ENCODE data around the gene APOBEC4. TPM values are rescaled to one million over a fixed set of nuclear protein-coding genes. Genes with fewer than 3 reads are reported as not detected.

Gene APOBEC4
- total and polyA plus RNA-seq, 2 of the 13 experiments (the other 11 are each of a cell fraction or from before 2014, with no cell fraction given) = not detected

- no peak overlapping the region for H3K9ac ChIP-seq (ENCODE audit: insufficient read depth, low read depth, low read length)
- WGBS (ENCODE audit: low lambda C conversion rate) = 12% methylated on average over 3 of the region's 3 CpGs
- intact Hi-C loops (cut with micrococcal nuclease; ENCODE audit: unreplicated experiment) = no loop called here
- FAIRE-seq (no peak), ATAC-seq (no peak), DNase-seq (ENCODE audit: low spot score) (no peak)
- H3K4me3 ChIP-seq (replicated peaks in 1 of 3; ENCODE audit: insufficient read depth in 1 of 3, low read depth in 2 of 3, low read length in 3 of 3) = no peak overlapping the region
- H4K20me1 ChIP-seq (ENCODE audit: insufficient read depth, low read length) = no peaks in the 10 kb centered on the region
- no peak overlapping the region for H3K4me2 ChIP-seq (ENCODE audit: low read depth, low read length)
- BruUV-seq (replicated peaks) = no TSS peak
- H2AFZ ChIP-seq (ENCODE audit: low read length) = no peak overlapping the region
- TF ChIP-seq SNAPC2 (CRISPR knock-in tag; IDR thresholded peaks at IDR 0.05) = no peak
- no peak for TF ChIP-seq SYNCRIP (IDR thresholded peaks at IDR 0.05; ENCODE audit: insufficient read depth, low read depth, low read length)
- TF ChIP-seq FOXJ3 (CRISPR knock-in tag; IDR thresholded peaks at IDR 0.05; ENCODE audit: borderline replicate concordance) = no peak
- no peak for TF ChIP-seq PCBP1 (IDR thresholded peaks at IDR 0.05; ENCODE audit: borderline replicate concordance, low read depth, low read length)
- TF ChIP-seq, protein P1, sequence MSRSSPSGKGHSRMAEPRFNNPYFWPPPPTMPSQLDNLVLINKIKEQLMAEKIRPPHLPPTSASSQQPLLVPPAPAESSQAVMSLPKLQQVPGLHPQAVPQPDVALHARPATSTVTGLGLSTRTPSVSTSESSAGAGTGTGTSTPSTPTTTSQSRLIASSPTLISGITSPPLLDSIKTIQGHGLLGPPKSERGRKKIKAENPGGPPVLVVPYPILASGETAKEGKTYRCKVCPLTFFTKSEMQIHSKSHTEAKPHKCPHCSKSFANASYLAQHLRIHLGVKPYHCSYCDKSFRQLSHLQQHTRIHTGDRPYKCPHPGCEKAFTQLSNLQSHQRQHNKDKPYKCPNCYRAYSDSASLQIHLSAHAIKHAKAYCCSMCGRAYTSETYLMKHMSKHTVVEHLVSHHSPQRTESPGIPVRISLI (CRISPR knock-in tag; IDR thresholded peaks at IDR 0.05; ENCODE audit: borderline replicate concordance) = no peak
- no peak for TF ChIP-seq HNRNPK (IDR thresholded peaks at IDR 0.05; ENCODE audit: low read depth, low read length, poor library complexity, severe bottlenecking)
- H3K27me3 ChIP-seq (ENCODE audit: control insufficient read depth in 1 of 2, insufficient read depth in 2 of 2, low read length in 2 of 2) = no peaks in the 10 kb centered on the region
- H3K79me2 ChIP-seq (ENCODE audit: insufficient read depth, low read length) = no peaks in the 10 kb centered on the region
- H3K4me1 ChIP-seq (ENCODE audit: insufficient read depth, low read length) = 0 out of 2 replicates have a peak, but pooled peaks cover 7% of the 10 kb centered on the region
- in situ Hi-C loops (cut with HindIII; ENCODE audit: extremely low pct_ligation_motif_present, low pct_unique_long_range_greater_than_20kb) = no loop called here
- no peaks in the 10 kb centered on the region for H3K9me3 ChIP-seq (ENCODE audit: low read length)
- ChIA-PET CTCF (ENCODE audit: low intra/inter-chr PET ratio, low total read pairs) (no interaction called here), POLR2A (no interaction called here)
- H3K27ac ChIP-seq (ENCODE audit: extremely low read length, insufficient read depth, low read length) = no peak overlapping the region
- no peaks in the 10 kb centered on the region for H3K36me3 ChIP-seq (replicated peaks in 1 of 2; ENCODE audit: control insufficient read depth in 1 of 2, insufficient read depth in 2 of 2, low read length in 2 of 2)
Measured at GRCh38 chr1:183612407-183612806, 40.7 kb downstream of the APOBEC4 start.

DNA sequence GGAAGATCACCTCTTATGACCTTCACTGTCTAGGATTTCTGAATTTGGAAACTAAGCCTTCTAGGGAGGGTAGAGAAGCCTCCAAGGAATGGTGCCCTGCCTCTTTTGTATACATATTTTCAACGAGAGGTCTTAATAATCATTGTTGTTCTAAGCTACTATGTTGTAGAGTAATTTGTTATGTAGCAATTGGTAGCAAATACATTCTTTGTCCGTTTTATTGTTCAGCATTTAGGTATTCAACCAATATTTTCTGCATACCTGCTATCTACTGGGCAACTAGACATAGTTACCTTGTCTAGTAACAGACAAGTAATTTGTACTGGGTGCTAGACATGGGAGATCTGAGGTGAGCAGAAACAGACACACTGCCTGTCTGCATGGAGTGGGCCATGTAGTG, 42.1 kb downstream of the APOBEC4 start:
- Histone ChIP-seq H3K4me3 (replicated peaks in 1 of 3; ENCODE audit: insufficient read depth in 1 of 3, low read depth in 2 of 3, low read length in 3 of 3) (no peak overlapping the region), H3K27ac (ENCODE audit: extremely low read length, insufficient read depth, low read length) (no peak overlapping the region), H3K9ac (ENCODE audit: insufficient read depth, low read depth, low read length) (no peak overlapping the region), H3K4me1 (ENCODE audit: insufficient read depth, low read length) (0 out of 2 replicates have a peak, but pooled peaks cover 7% of the 10 kb centered on the region), H2AFZ (ENCODE audit: low read length) (no peak overlapping the region), H3K36me3 (replicated peaks in 1 of 2; ENCODE audit: control insufficient read depth in 1 of 2, insufficient read depth in 2 of 2, low read length in 2 of 2) (no peaks in the 10 kb centered on the region), H3K4me2 (ENCODE audit: low read depth, low read length) (no peak overlapping the region), H3K9me3 (ENCODE audit: low read length) (no peaks in the 10 kb centered on the region), H4K20me1 (ENCODE audit: insufficient read depth, low read length) (no peaks in the 10 kb centered on the region), H3K79me2 (ENCODE audit: insufficient read depth, low read length) (no peaks in the 10 kb centered on the region), H3K27me3 (ENCODE audit: control insufficient read depth in 1 of 2, insufficient read depth in 2 of 2, low read length in 2 of 2) (no peaks in the 10 kb centered on the region)
- intact Hi-C loops (cut with micrococcal nuclease; ENCODE audit: unreplicated experiment) (no loop called here), in situ Hi-C loops (cut with HindIII; ENCODE audit: extremely low pct_ligation_motif_present, low pct_unique_long_range_greater_than_20kb) (no loop called here)
- no TSS peak for BruUV-seq (replicated peaks)
- no peak for DNase-seq (ENCODE audit: low spot score)
- CTCF ChIA-PET (ENCODE audit: low intra/inter-chr PET ratio, low total read pairs) = no interaction called here
- no peak for FAIRE-seq
- TF ChIP-seq MATR3 (CRISPR knock-in tag; IDR thresholded peaks at IDR 0.05) (no peak), ZNF784 (CRISPR knock-in tag; IDR thresholded peaks at IDR 0.05; ENCODE audit: borderline replicate concordance) (no peak), FOXC1 (CRISPR knock-in tag; IDR thresholded peaks at IDR 0.05; ENCODE audit: borderline replicate concordance) (no peak), SCMH1 (CRISPR knock-in tag; IDR thresholded peaks at IDR 0.05; ENCODE audit: borderline replicate concordance) (no peak), GLI4 (CRISPR knock-in tag; IDR thresholded peaks at IDR 0.05; ENCODE audit: borderline replicate concordance) (no peak), SOX6 (IDR thresholded peaks at IDR 0.05) (no peak), SOX6 (CRISPR knock-in tag; IDR thresholded peaks at IDR 0.05) (no peak), CCAR2 (optimal IDR thresholded peaks at IDR 0.05; ENCODE audit: low read depth, low read length) (no peak)
- POLR2A ChIA-PET = no interaction called here
- ATAC-seq = no peak
- WGBS (ENCODE audit: low lambda C conversion rate) = 0% methylated on average over 2 of the region's 2 CpGs
